Stimulated activated effector memory CD8-positive, alpha-beta T cell treated with anti-CD3 and anti-CD28 coated beads, Interleukin-12 subunit alpha, Interleukin-12 subunit beta, amount 100 ng/mL, for 72 hours (primary cell): Measurements from ENCODE around the gene OR1Q1.
A peak's percentile ranks its signal among the peaks of the same experiment; 100 is the strongest.
"Not testable (repeated sequence)": the region's sequence is repeated elsewhere in the genome, so short reads cannot be mapped to it uniquely, and the experiment has no call there.

Experiments used
- ATAC-seq: fragments of 150-1000 bp; cut with Tn5 transposase; 2 replicates; pipeline ENCODE4 v1.10.0; 2021
- DNase-seq, 2 donors: peaks; one replicate each; pipeline ENCODE4 v3.0.0; 2021 to 2022; ENCODE audit warnings: low spot score in 2 of 2
- H3K27ac Mint-ChIP-seq: one replicate; pipeline ENCODE4 v1.8.0; 2022; ENCODE audit warnings: mild to moderate bottlenecking, mixed read lengths
- H3K36me3 Mint-ChIP-seq: one replicate; pipeline ENCODE4 v1.8.0; 2022; ENCODE audit warnings: mild to moderate bottlenecking, mixed read lengths
- H3K4me1 Mint-ChIP-seq: one replicate; pipeline ENCODE4 v1.8.0; 2022; ENCODE audit warnings: mixed read lengths
- H3K4me3 Mint-ChIP-seq: one replicate; pipeline ENCODE4 v1.8.0; 2022; ENCODE audit warnings: mild to moderate bottlenecking, mixed read lengths
- H3K9me3 Mint-ChIP-seq: one replicate; pipeline ENCODE4 v1.8.0; 2022; ENCODE audit warnings: mixed read lengths

OR1Q1 gene

GRCh38 chr9:122614362-122614761 lies at the start of gene OR1Q1:
Gene OR1Q1, plus strand, starts transcription at chr9:122614738. Its CDS starts 0 bp downstream, at chr9:122614738.
- H3K4me3 Mint-ChIP-seq, result no peak within 1 kb of the TSS
- DNase-seq (no peak), ATAC-seq (no peak)
- no peaks in the 10 kb centered on the region for H3K36me3 Mint-ChIP-seq
- no peaks in the 10 kb centered on the region for H3K4me1 Mint-ChIP-seq
- no peak within 1 kb of the TSS for H3K27ac Mint-ChIP-seq
- H3K9me3 Mint-ChIP-seq, result peaks cover 2% of the 10 kb centered on the region

- Mint-ChIP-seq H3K27ac (no peak overlapping the region), H3K36me3 (no peaks in the 10 kb centered on the region), H3K4me1 (no peaks in the 10 kb centered on the region), H3K4me3 (no peak overlapping the region), H3K9me3 (no peaks in the 10 kb centered on the region)
- DNase-seq (no peak), ATAC-seq (no peak)
These were observed 46.6 kb upstream of the OR1Q1 start for GRCh38 chr9:122567901-122568300.

- Mint-ChIP-seq H3K9me3 (no peaks in the 10 kb centered on the region), H3K4me1 (no peaks in the 10 kb centered on the region), H3K36me3 (no peaks in the 10 kb centered on the region), H3K27ac (no peak overlapping the region), H3K4me3 (no peak overlapping the region)
- DNase-seq (no peak), ATAC-seq (peak; percentile 81)
These were observed 42.1 kb upstream of the OR1Q1 start for GRCh38 chr9:122572456-122572855.

GRCh38 chr9:122579874-122580273 lies 34.7 kb upstream of the OR1Q1 start:
- Mint-ChIP-seq H3K4me3 (no peak overlapping the region), H3K36me3 (no peaks in the 10 kb centered on the region), H3K27ac (no peak overlapping the region), H3K4me1 (no peaks in the 10 kb centered on the region), H3K9me3 (no peaks in the 10 kb centered on the region)
- ATAC-seq, result no peak
- DNase-seq, result no peak

- Mint-ChIP-seq H3K4me1 (no peaks in the 10 kb centered on the region), H3K4me3 (no peak overlapping the region)
These were observed 34.2 kb upstream of the OR1Q1 start for GRCh38 chr9:122580360-122580759.

GRCh38 chr9:122583284-122583683 lies 31.3 kb upstream of the OR1Q1 start, which contains the start of gene OR1L8:
Gene OR1L8, minus strand, starts transcription at chr9:122583384. Its CDS starts 14,907 bp downstream, at chr9:122568477.
- not testable (repeated sequence) for H3K9me3 Mint-ChIP-seq, H3K4me3 Mint-ChIP-seq, H3K27ac Mint-ChIP-seq, DNase-seq, H3K36me3 Mint-ChIP-seq, H3K4me1 Mint-ChIP-seq, ATAC-seq

More at GRCh38 chr9:122580360-122580759, 34.2 kb upstream of the OR1Q1 start:
- DNase-seq (no peak), ATAC-seq (no peak)
- Mint-ChIP-seq H3K36me3 (no peaks in the 10 kb centered on the region), H3K27ac (no peak overlapping the region), H3K9me3 (no peaks in the 10 kb centered on the region)

GRCh38 chr9:122605691-122606090 lies 8.8 kb upstream of the OR1Q1 start:
- Mint-ChIP-seq H3K9me3 (peaks cover 10% of the 10 kb centered on the region), H3K36me3 (no peaks in the 10 kb centered on the region), H3K4me3 (no peak overlapping the region), H3K27ac (no peak overlapping the region), H3K4me1 (no peaks in the 10 kb centered on the region)
- ATAC-seq (no peak), DNase-seq (no peak)

- peaks cover 3% of the 10 kb centered on the region for H3K9me3 Mint-ChIP-seq
- no peaks in the 10 kb centered on the region for H3K36me3 Mint-ChIP-seq
- ATAC-seq (no peak), DNase-seq (no peak)
- no peak overlapping the region for H3K27ac Mint-ChIP-seq
- H3K4me1 Mint-ChIP-seq, result no peaks in the 10 kb centered on the region
- H3K4me3 Mint-ChIP-seq, result no peak overlapping the region
These were observed 8.0 kb upstream of the OR1Q1 start for GRCh38 chr9:122606587-122606986.

- no peaks in the 10 kb centered on the region for H3K4me1 Mint-ChIP-seq
- ATAC-seq, result no peak
- H3K4me3 Mint-ChIP-seq, result no peak overlapping the region
- no peaks in the 10 kb centered on the region for H3K9me3 Mint-ChIP-seq
- H3K36me3 Mint-ChIP-seq, result no peaks in the 10 kb centered on the region
- no peak overlapping the region for H3K27ac Mint-ChIP-seq
- DNase-seq, result no peak
These were observed 4.7 kb upstream of the OR1Q1 start for GRCh38 chr9:122609804-122610203.

GRCh38 chr9:122619996-122620395 lies 5.5 kb downstream of the OR1Q1 start:
- Mint-ChIP-seq H3K9me3 (peaks cover 2% of the 10 kb centered on the region), H3K4me3 (no peak overlapping the region), H3K4me1 (no peaks in the 10 kb centered on the region), H3K36me3 (no peaks in the 10 kb centered on the region), H3K27ac (no peak overlapping the region)
- DNase-seq (no peak), ATAC-seq (no peak)

GRCh38 chr9:122642226-122642625 lies 27.7 kb downstream of the OR1Q1 start:
- no peak for DNase-seq
- Mint-ChIP-seq H3K27ac (no peak overlapping the region), H3K4me1 (no peaks in the 10 kb centered on the region), H3K9me3 (peaks cover 16% of the 10 kb centered on the region), H3K36me3 (no peaks in the 10 kb centered on the region), H3K4me3 (no peak overlapping the region)
- no peak for ATAC-seq

- no peaks in the 10 kb centered on the region for H3K9me3 Mint-ChIP-seq
- ATAC-seq (no peak), DNase-seq (no peak)
- no peaks in the 10 kb centered on the region for H3K36me3 Mint-ChIP-seq
- H3K27ac Mint-ChIP-seq, result no peak overlapping the region
- no peaks in the 10 kb centered on the region for H3K4me1 Mint-ChIP-seq
- H3K4me3 Mint-ChIP-seq, result no peak overlapping the region
These were observed 41.8 kb downstream of the OR1Q1 start for GRCh38 chr9:122656378-122656777.

- H3K36me3 Mint-ChIP-seq, result no peaks in the 10 kb centered on the region
- ATAC-seq, result no peak
These were observed 43.0 kb downstream of the OR1Q1 start, which contains the start of gene OR1B1 for GRCh38 chr9:122657527-122657926. Gene OR1B1, minus strand, starts transcription at chr9:122657627.

GRCh38 chr9:122661416-122661815 lies 46.9 kb downstream of the OR1Q1 start, which contains the start of gene OR1L1:
Gene OR1L1, plus strand, starts transcription at chr9:122661716. Its CDS starts 0 bp downstream, at chr9:122661716.
- no peaks in the 10 kb centered on the region for H3K36me3 Mint-ChIP-seq
- peaks cover under 1% of the 10 kb centered on the region for H3K9me3 Mint-ChIP-seq
- no peak within 1 kb of the TSS for H3K4me3 Mint-ChIP-seq
- H3K4me1 Mint-ChIP-seq, result no peaks in the 10 kb centered on the region
- no peak within 1 kb of the TSS for H3K27ac Mint-ChIP-seq
- ATAC-seq (no peak), DNase-seq (no peak)

More at GRCh38 chr9:122657527-122657926, 43.0 kb downstream of the OR1Q1 start, which contains the start of gene OR1B1:
- Mint-ChIP-seq H3K9me3 (no peaks in the 10 kb centered on the region), H3K4me1 (no peaks in the 10 kb centered on the region), H3K4me3 (no peak within 1 kb of the TSS), H3K27ac (no peak within 1 kb of the TSS)
- no peak for DNase-seq
